NAMALWA (cell line): Measurements from ENCODE around the gene EAF1.
"Not testable (repeated sequence)": the region's sequence is repeated elsewhere in the genome, so short reads cannot be mapped to it uniquely, and the experiment has no call there.

Source experiments
- DNase-seq: peaks from one replicate; pipeline ENCODE4 v3.0.0-alpha.2; 2015; ENCODE audit warnings: low spot score

The EAF1 gene

GRCh38 chr3:15405448-15406050 is 21.8 kb upstream of the EAF1 start:
- DNase-seq: peak; percentile 82

- no peak for DNase-seq
These were observed 18.2 kb upstream of the EAF1 start for GRCh38 chr3:15409239-15409638.

GRCh38 chr3:15409774-15410173 is 17.6 kb upstream of the EAF1 start:
- DNase-seq: no peak

GRCh38 chr3:15410966-15411365 is 16.4 kb upstream of the EAF1 start:
- not testable (repeated sequence) for DNase-seq

- no peak for DNase-seq
These were observed 6.5 kb upstream of the EAF1 start for GRCh38 chr3:15420871-15421270.

- DNase-seq: no peak
These were observed 749 bp upstream of the EAF1 start for GRCh38 chr3:15426579-15427118.

GRCh38 chr3:15427981-15428380 is 583 bp downstream of the EAF1 start:
- DNase-seq: no peak

GRCh38 chr3:15428539-15428938 is 1.1 kb downstream of the EAF1 start:
- no peak for DNase-seq

GRCh38 chr3:15429080-15429479 is 1.7 kb downstream of the EAF1 start:
- no peak for DNase-seq

- no peak for DNase-seq
These were observed 3.2 kb downstream of the EAF1 start for GRCh38 chr3:15430624-15431023.

GRCh38 chr3:15431256-15431837 is 3.9 kb downstream of the EAF1 start:
- DNase-seq: no peak

- DNase-seq: no peak
These were observed 6.1 kb downstream of the EAF1 start for GRCh38 chr3:15433531-15433930.

GRCh38 chr3:15434756-15435155 is 7.4 kb downstream of the EAF1 start:
- DNase-seq: no peak

GRCh38 chr3:15436246-15436645 is 8.8 kb downstream of the EAF1 start:
- DNase-seq: no peak

GRCh38 chr3:15438983-15439382 is 11.6 kb downstream of the EAF1 start:
- no peak for DNase-seq

- DNase-seq: no peak
These were observed 12.1 kb downstream of the EAF1 start for GRCh38 chr3:15439476-15439875.

- DNase-seq: no peak
These were observed 13.5 kb downstream of the EAF1 start for GRCh38 chr3:15440891-15441290.

- no peak for DNase-seq
These were observed 16.6 kb downstream of the EAF1 start for GRCh38 chr3:15443826-15444524.

GRCh38 chr3:15449489-15450224 is 22.3 kb downstream of the EAF1 start:
- no peak for DNase-seq

- no peak for DNase-seq
These were observed 23.2 kb downstream of the EAF1 start for GRCh38 chr3:15450438-15451215.

GRCh38 chr3:15451216-15452113 is 24.1 kb downstream of the EAF1 start:
- DNase-seq: no peak
